ENCODE results near the gene CDK16. TPM values are rescaled to one million over a fixed set of nuclear protein-coding genes. Genes with fewer than 3 reads are reported as not detected.

The CDK16 gene
- total RNA-seq, 2 experiments from 2014 or later = 59.6 to 60.0 TPM

- CTCF ChIA-PET = no interaction called here
These were observed 10.2 kb downstream of the CDK16 start for GRCh38 chrX:47228550-47229270.

GRCh38 chrX:47229427-47229826 is 10.9 kb downstream of the CDK16 start:
- Mint-ChIP-seq H3K27me3 (no peaks in the 10 kb centered on the region), H3K4me3 (no peak overlapping the region), H3K27ac (no peak overlapping the region), H3K4me1 (peaks cover 1% of the 10 kb centered on the region), H3K36me3 (ENCODE audit: low read depth) (peaks cover 37% of the 10 kb centered on the region), H3K9me3 (no peaks in the 10 kb centered on the region)
- ChIA-PET POLR2A (interaction anchor here (2.3 kb wide), 1 partner anchor 11 kb away, joined by 14 read pairs; the partner anchor contains the start of gene CDK16), CTCF (no interaction called here)
- no peak for DNase-seq

More at GRCh38 chrX:47228550-47229270, 10.2 kb downstream of the CDK16 start:
- POLR2A ChIA-PET = interaction anchor here (1.6 to 2.3 kb wide), 2 partner anchors 10 to 38 kb away, joined by 4 to 14 read pairs; partner anchors contain the start of gene CDK16
- Mint-ChIP-seq H3K4me3 (no peak overlapping the region), H3K27me3 (no peaks in the 10 kb centered on the region), H3K27ac (no peak overlapping the region), H3K36me3 (ENCODE audit: low read depth) (peaks cover 40% of the 10 kb centered on the region), H3K9me3 (no peaks in the 10 kb centered on the region), H3K4me1 (peaks cover 1% of the 10 kb centered on the region)
- no peak for DNase-seq

- Mint-ChIP-seq H3K4me3 (no peak overlapping the region), H3K27ac (no peak overlapping the region), H3K36me3 (ENCODE audit: low read depth) (peaks cover 33% of the 10 kb centered on the region), H3K27me3 (no peaks in the 10 kb centered on the region), H3K4me1 (peaks cover 5% of the 10 kb centered on the region), H3K9me3 (no peaks in the 10 kb centered on the region)
- no peak for DNase-seq
- POLR2A ChIA-PET = interaction anchor here (3.5 kb wide), 1 partner anchor 12 kb away, joined by 53 read pairs; the partner anchor contains the start of gene CDK16
- CTCF ChIA-PET = no interaction called here
These were observed 11.8 kb downstream of the CDK16 start for GRCh38 chrX:47230136-47230868.

GRCh38 chrX:47231167-47231566 is 12.7 kb downstream of the CDK16 start:
- Mint-ChIP-seq H3K36me3 (ENCODE audit: low read depth) (peaks cover 30% of the 10 kb centered on the region), H3K9me3 (no peaks in the 10 kb centered on the region), H3K4me1 (peaks cover 12% of the 10 kb centered on the region), H3K4me3 (no peak overlapping the region), H3K27ac (no peak overlapping the region), H3K27me3 (no peaks in the 10 kb centered on the region)
- no peak for DNase-seq
- ChIA-PET POLR2A (interaction anchor here (3.5 kb wide), 1 partner anchor 13 kb away, joined by 53 read pairs; the partner anchor contains the start of gene CDK16), CTCF (no interaction called here)

GRCh38 chrX:47232197-47232802 is 13.8 kb downstream of the CDK16 start:
- POLR2A ChIA-PET = interaction anchor here (0.7 to 3.5 kb wide), 6 partner anchors 7 to 329 kb away, joined by 3 to 53 read pairs (median 8); partner anchors contain the start of genes ARAF, CDK16, NDUFB11 and RBM10
- no peaks in the 10 kb centered on the region for H3K9me3 Mint-ChIP-seq
- peaks cover 12% of the 10 kb centered on the region for H3K4me1 Mint-ChIP-seq
- peak overlapping the region; percentile 84 for H3K4me3 Mint-ChIP-seq
- H3K36me3 Mint-ChIP-seq (ENCODE audit: low read depth) = peaks cover 18% of the 10 kb centered on the region
- H3K27ac Mint-ChIP-seq = peak overlapping the region; percentile 98
- DNase-seq = no peak
- H3K27me3 Mint-ChIP-seq = no peaks in the 10 kb centered on the region
- CTCF ChIA-PET = interaction anchor here (1.8 kb wide), 1 partner anchor 14 kb away, joined by 4 read pairs; no protein-coding TSS in a partner anchor

GRCh38 chrX:47232803-47233332 is 14.4 kb downstream of the CDK16 start, which contains the start of gene USP11:
Gene USP11 (plus strand): TSS chrX:47233009. CDS start chrX:47233044, 35 bp downstream.
- Mint-ChIP-seq H3K27me3 (no peaks in the 10 kb centered on the region), H3K4me1 (peaks cover 12% of the 10 kb centered on the region), H3K4me3 (peak within 1 kb of the TSS; percentile 84), H3K27ac (peak within 1 kb of the TSS; percentile 98), H3K9me3 (no peaks in the 10 kb centered on the region), H3K36me3 (ENCODE audit: low read depth) (peaks cover 17% of the 10 kb centered on the region)
- POLR2A ChIA-PET = interaction anchor here (0.6 to 3.5 kb wide), 10 partner anchors 8 to 396 kb away, joined by 3 to 53 read pairs (median 4); partner anchors contain the start of genes ARAF, CDK16, NDUFB11 and RBM10
- CTCF ChIA-PET = interaction anchor here (1.8 kb wide), 1 partner anchor 15 kb away, joined by 4 read pairs; no protein-coding TSS in a partner anchor
- DNase-seq = peak; percentile 47

- CTCF ChIA-PET = interaction anchor here (0.8 to 1.8 kb wide), 2 partner anchors 16 to 89 kb away, joined by 3 to 4 read pairs; partner anchors contain the start of genes NDUFB11 and RBM10
These were observed 15.0 kb downstream of the CDK16 start for GRCh38 chrX:47233333-47234113.

GRCh38 chrX:47234583-47234982 is 16.1 kb downstream of the CDK16 start:
- CTCF ChIA-PET = no interaction called here
- Mint-ChIP-seq H3K27ac (peak overlapping the region; percentile 71), H3K4me3 (peak overlapping the region; percentile 52), H3K27me3 (no peaks in the 10 kb centered on the region), H3K36me3 (ENCODE audit: low read depth) (peaks cover 9% of the 10 kb centered on the region), H3K4me1 (peaks cover 12% of the 10 kb centered on the region), H3K9me3 (no peaks in the 10 kb centered on the region)
- POLR2A ChIA-PET = no interaction called here
- DNase-seq = no peak

More at GRCh38 chrX:47233333-47234113, 15.0 kb downstream of the CDK16 start:
- H3K9me3 Mint-ChIP-seq = no peaks in the 10 kb centered on the region
- peak overlapping the region; percentile 98 for H3K27ac Mint-ChIP-seq
- DNase-seq = peak; percentile 93
- H3K36me3 Mint-ChIP-seq (ENCODE audit: low read depth) = peaks cover 12% of the 10 kb centered on the region
- peak overlapping the region; percentile 84 for H3K4me3 Mint-ChIP-seq
- POLR2A ChIA-PET = interaction anchor here (0.6 to 3.5 kb wide), 10 partner anchors 9 to 397 kb away, joined by 3 to 53 read pairs (median 4); partner anchors contain the start of genes ARAF, CDK16, NDUFB11 and RBM10
- no peaks in the 10 kb centered on the region for H3K27me3 Mint-ChIP-seq
- H3K4me1 Mint-ChIP-seq = peaks cover 12% of the 10 kb centered on the region

GRCh38 chrX:47235691-47236103 is 17.2 kb downstream of the CDK16 start:
- DNase-seq = no peak
- ChIA-PET POLR2A (no interaction called here), CTCF (no interaction called here)
- H3K27me3 Mint-ChIP-seq = no peaks in the 10 kb centered on the region
- no peaks in the 10 kb centered on the region for H3K9me3 Mint-ChIP-seq
- no peak overlapping the region for H3K27ac Mint-ChIP-seq
- no peak overlapping the region for H3K4me3 Mint-ChIP-seq
- H3K4me1 Mint-ChIP-seq = peaks cover 12% of the 10 kb centered on the region
- H3K36me3 Mint-ChIP-seq (ENCODE audit: low read depth) = peaks cover 14% of the 10 kb centered on the region

GRCh38 chrX:47239199-47239598 is 20.7 kb downstream of the CDK16 start:
- DNase-seq = no peak
- H3K4me3 Mint-ChIP-seq = no peak overlapping the region
- no peaks in the 10 kb centered on the region for H3K9me3 Mint-ChIP-seq
- H3K36me3 Mint-ChIP-seq (ENCODE audit: low read depth) = peaks cover 23% of the 10 kb centered on the region
- ChIA-PET CTCF (no interaction called here), POLR2A (interaction anchor here (3.3 kb wide), 1 partner anchor 19 kb away, joined by 8 read pairs; no protein-coding TSS in a partner anchor)
- H3K27ac Mint-ChIP-seq = no peak overlapping the region
- no peaks in the 10 kb centered on the region for H3K27me3 Mint-ChIP-seq
- peaks cover 10% of the 10 kb centered on the region for H3K4me1 Mint-ChIP-seq

- H3K4me3 Mint-ChIP-seq = no peak overlapping the region
- no peaks in the 10 kb centered on the region for H3K27me3 Mint-ChIP-seq
- H3K27ac Mint-ChIP-seq = no peak overlapping the region
- POLR2A ChIA-PET = interaction anchor here (0.5 to 3.3 kb wide), 2 partner anchors 20 to 572 kb away, joined by 3 to 8 read pairs; no protein-coding TSS in a partner anchor
- peaks cover 9% of the 10 kb centered on the region for H3K4me1 Mint-ChIP-seq
- CTCF ChIA-PET = no interaction called here
- no peak for DNase-seq
- H3K9me3 Mint-ChIP-seq = no peaks in the 10 kb centered on the region
- peaks cover 23% of the 10 kb centered on the region for H3K36me3 Mint-ChIP-seq (ENCODE audit: low read depth)
These were observed 21.5 kb downstream of the CDK16 start for GRCh38 chrX:47239898-47240545.

All from activated CD4-positive, alpha-beta memory T cell treated with anti-CD3 and anti-CD28 coated beads, Interleukin-2, amount 10 ng/mL, durations not matched to agents 7 days and 5 days (primary cell).